Subcutaneous abdominal adipose tissue (tissue), 5 donors: Measurements from ENCODE around the gene GDA.
"Not testable (repeated sequence)": the region's sequence is repeated elsewhere in the genome, so short reads cannot be mapped to it uniquely, and the experiment has no call there.

ENCODE experiments used
- H3K27ac ChIP-seq: one replicate; pipeline ENCODE4 v1.7.0; 2013; ENCODE audit warnings: low read depth, mild to moderate bottlenecking, inconsistent platforms, low read length, moderate library complexity
- H3K27me3 ChIP-seq, 5 donors: one replicate each; pipeline ENCODE4 v1.7.0; 2013; ENCODE audit warnings: low read length in 5 of 5, inconsistent platforms in 1 of 5; ENCODE audit not compliant: control insufficient read depth in 5 of 5, insufficient read depth in 4 of 5
- H3K36me3 ChIP-seq, 5 donors: one replicate each; pipeline ENCODE4 v1.7.0; 2013; ENCODE audit warnings: low read length in 5 of 5; ENCODE audit not compliant: control insufficient read depth in 5 of 5, insufficient read depth in 5 of 5
- H3K4me1 ChIP-seq, 5 donors: one replicate each; pipeline ENCODE4 v1.7.0; 2013; ENCODE audit warnings: low read length in 5 of 5, mild to moderate bottlenecking in 3 of 5, moderate library complexity in 1 of 5; ENCODE audit not compliant: control insufficient read depth in 5 of 5, insufficient read depth in 5 of 5
- H3K4me3 ChIP-seq, 5 donors: one replicate each; pipeline ENCODE4 v1.7.0; 2013; ENCODE audit warnings: low read length in 5 of 5, low read depth in 1 of 5
- H3K9ac ChIP-seq, 5 donors: one replicate each; pipeline ENCODE4 v1.7.0; 2013; ENCODE audit warnings: low read length in 5 of 5, mild to moderate bottlenecking in 4 of 5, moderate library complexity in 3 of 5
- H3K9me3 ChIP-seq, 5 donors: one replicate each; pipeline ENCODE4 v1.7.0; 2013; ENCODE audit warnings: low read length in 5 of 5; ENCODE audit not compliant: control insufficient read depth in 5 of 5
- donor health status: healthy.
- donor health status: healthy.
- donor health status: healthy.
- donor health status: healthy.
- donor health status: healthy.

Gene GDA

DNA sequence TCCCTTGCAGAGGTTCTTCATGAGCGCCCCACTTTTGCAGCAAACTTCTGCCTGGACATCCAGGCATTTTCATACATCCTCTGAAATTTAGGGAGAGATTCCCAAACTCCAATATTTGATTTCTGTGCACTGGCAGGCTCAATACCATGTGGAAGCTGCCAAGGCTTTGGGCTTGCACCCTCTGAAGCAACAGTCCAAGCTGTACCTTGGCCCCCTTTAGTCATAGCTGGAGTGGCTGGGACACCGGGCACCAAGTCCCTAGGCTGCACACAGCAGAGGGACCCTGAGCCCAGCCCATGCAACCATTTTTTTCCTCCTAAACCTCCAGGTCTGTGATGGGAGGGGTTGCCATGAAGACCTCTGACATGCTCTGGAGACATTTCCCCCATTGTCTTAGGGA lies 141.1 kb downstream of the GDA start:
- H3K27ac ChIP-seq = no peak overlapping the region
- no peak overlapping the region for H3K9ac ChIP-seq
- H3K27me3 ChIP-seq = no peaks in the 10 kb centered on the region
- H3K36me3 ChIP-seq = no peaks in the 10 kb centered on the region
- peaks cover 0 to 2% (median 0%) of the 10 kb centered on the region in 5 donors for H3K9me3 ChIP-seq
- H3K4me3 ChIP-seq = no peak overlapping the region
- H3K4me1 ChIP-seq = peaks cover 2 to 15% (median 10%) of the 10 kb centered on the region in 5 donors

GRCh38 chr9:72291576-72291975 lies 142.3 kb downstream of the GDA start:
- H3K27ac ChIP-seq, H3K36me3 ChIP-seq, H3K4me3 ChIP-seq, H3K27me3 ChIP-seq, H3K9ac ChIP-seq, H3K9me3 ChIP-seq: not testable (repeated sequence)
- H3K4me1 ChIP-seq = peaks cover 2 to 15% (median 10%) of the 10 kb centered on the region in 5 donors

DNA sequence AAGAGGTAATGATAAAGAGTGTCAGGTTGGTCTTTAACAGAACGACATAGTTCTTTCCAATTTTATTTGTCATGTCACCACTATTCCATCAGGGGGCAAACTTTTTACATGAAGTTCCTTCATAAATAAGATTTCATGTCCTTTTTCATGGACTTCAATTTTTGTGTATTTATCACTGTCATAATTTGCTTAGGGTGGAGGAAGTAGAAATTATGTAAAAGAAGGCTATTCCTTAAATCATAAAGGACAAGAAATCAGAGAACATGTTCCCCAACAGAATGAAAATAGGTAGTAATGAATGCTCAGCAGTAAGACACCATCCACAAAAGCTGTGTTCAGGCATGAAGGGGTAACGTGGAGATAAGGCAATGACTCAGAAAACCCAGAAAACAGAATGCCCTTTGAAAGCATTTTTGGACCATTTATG lies 143.0 kb downstream of the GDA start:
- no peaks in the 10 kb centered on the region for H3K27me3 ChIP-seq
- peak overlapping the region; percentile 71 for H3K27ac ChIP-seq
- H3K4me1 ChIP-seq = peaks cover 2 to 15% (median 10%) of the 10 kb centered on the region in 5 donors
- peak overlapping the region in 2 of 5 donors; percentile 21 to 43 for H3K4me3 ChIP-seq
- no peaks in the 10 kb centered on the region for H3K9me3 ChIP-seq
- no peak overlapping the region for H3K9ac ChIP-seq
- H3K36me3 ChIP-seq = no peaks in the 10 kb centered on the region

- H3K27ac ChIP-seq = peak overlapping the region; percentile 71
Measured at GRCh38 chr9:72292874-72293607, 143.8 kb downstream of the GDA start.

GRCh38 chr9:72294936-72295335 lies 145.7 kb downstream of the GDA start:
- H3K4me1 ChIP-seq = peaks cover 4 to 15% (median 14%) of the 10 kb centered on the region in 5 donors
- H3K9me3 ChIP-seq = no peaks in the 10 kb centered on the region
- peak overlapping the region; percentile 67 for H3K27ac ChIP-seq
- no peaks in the 10 kb centered on the region for H3K27me3 ChIP-seq
- no peak overlapping the region for H3K9ac ChIP-seq
- no peaks in the 10 kb centered on the region for H3K36me3 ChIP-seq
- no peak overlapping the region for H3K4me3 ChIP-seq

More at GRCh38 chr9:72292874-72293607, 143.8 kb downstream of the GDA start:
- peaks cover 2 to 15% (median 10%) of the 10 kb centered on the region in 5 donors for H3K4me1 ChIP-seq
- no peaks in the 10 kb centered on the region for H3K9me3 ChIP-seq
- no peaks in the 10 kb centered on the region for H3K36me3 ChIP-seq
- H3K4me3 ChIP-seq = no peak overlapping the region
- peak overlapping the region in 1 of 5 donors; percentile 28 for H3K9ac ChIP-seq
- H3K27me3 ChIP-seq = no peaks in the 10 kb centered on the region

DNA sequence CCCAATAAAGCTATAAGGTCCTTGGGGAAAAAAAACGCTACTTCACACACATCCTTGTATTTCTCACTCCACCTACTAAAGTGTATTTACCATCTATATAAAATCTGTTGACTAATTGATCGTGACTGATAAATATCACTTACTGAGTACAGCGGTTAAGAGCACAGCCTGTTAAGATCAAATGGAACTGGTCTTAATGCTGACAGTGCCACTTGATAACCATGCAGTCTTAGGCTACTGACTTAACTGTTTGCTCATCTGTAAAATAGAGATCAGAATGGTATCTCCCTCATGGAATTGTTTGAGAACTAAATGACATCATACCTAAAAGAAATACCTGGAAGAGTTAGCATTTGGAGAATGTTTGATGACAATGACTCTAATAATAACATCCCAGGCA lies 148.3 kb downstream of the GDA start:
- H3K27me3 ChIP-seq = no peaks in the 10 kb centered on the region
- H3K27ac ChIP-seq = no peak overlapping the region
- H3K4me3 ChIP-seq = no peak overlapping the region
- H3K36me3 ChIP-seq = no peaks in the 10 kb centered on the region
- H3K4me1 ChIP-seq = peaks cover 1 to 12% (median 11%) of the 10 kb centered on the region in 5 donors
- no peak overlapping the region for H3K9ac ChIP-seq
- H3K9me3 ChIP-seq = no peaks in the 10 kb centered on the region

- Histone ChIP-seq H3K36me3 (no peaks in the 10 kb centered on the region), H3K4me1 (peaks cover 1 to 8% (median 5%) of the 10 kb centered on the region in 5 donors)
Measured at GRCh38 chr9:72299017-72299603, 149.9 kb downstream of the GDA start.

DNA sequence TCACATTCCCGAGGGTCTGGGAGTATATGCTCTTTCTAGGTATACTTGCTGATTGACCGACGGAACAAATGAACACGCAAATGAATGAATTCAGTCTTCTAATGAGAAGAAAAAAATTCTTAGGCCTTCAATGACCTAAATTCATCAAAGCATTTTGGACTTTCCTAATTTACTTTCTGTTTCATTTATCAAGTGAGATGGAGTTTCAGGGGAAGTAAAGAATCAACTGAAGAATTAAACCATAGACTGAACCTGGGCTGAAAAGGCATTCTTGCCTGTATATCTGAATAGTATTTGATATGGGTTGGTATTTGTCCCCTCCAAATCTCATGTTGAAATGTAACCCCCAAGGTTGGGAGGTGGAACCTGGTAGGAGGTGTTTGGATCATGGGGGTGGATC lies 151.6 kb downstream of the GDA start:
- Histone ChIP-seq H3K4me1 (peaks cover 3 to 24% (median 10%) of the 10 kb centered on the region in 5 donors), H3K4me3 (no peak overlapping the region), H3K27ac (no peak overlapping the region), H3K36me3 (no peaks in the 10 kb centered on the region), H3K27me3 (no peaks in the 10 kb centered on the region), H3K9ac (no peak overlapping the region), H3K9me3 (no peaks in the 10 kb centered on the region)

More at GRCh38 chr9:72299017-72299603, 149.9 kb downstream of the GDA start:
- Histone ChIP-seq H3K27ac (no peak overlapping the region), H3K4me3 (no peak overlapping the region), H3K9me3 (no peaks in the 10 kb centered on the region), H3K27me3 (no peaks in the 10 kb centered on the region), H3K9ac (no peak overlapping the region)
